ENCODE measurements around the gene GAS2.

DNA sequence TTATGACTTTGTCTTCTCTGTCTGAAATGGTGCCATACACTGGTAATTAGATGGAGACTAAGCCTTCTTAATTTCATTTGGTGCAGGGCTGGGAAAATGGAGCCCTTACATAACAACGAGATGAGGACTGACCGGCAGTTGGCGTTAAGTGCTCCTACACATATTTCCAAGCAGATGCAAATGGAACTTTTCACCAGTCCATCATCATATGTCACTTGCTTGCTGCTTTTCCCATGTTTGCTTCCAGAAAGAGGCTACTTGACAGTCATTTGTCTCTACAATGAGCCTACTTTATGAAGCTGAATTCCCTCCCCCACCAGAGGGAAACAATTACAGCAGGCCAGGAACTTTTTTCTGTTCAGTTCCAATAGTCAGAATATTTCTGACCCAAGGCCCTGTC is 130.6 kb downstream of the GAS2 start:
- TF ChIP-seq CTCF (IDR thresholded peaks at IDR 0.05 in 4 of 5, conservative IDR thresholded peaks at IDR 0.05 in 1 of 5) (no peak), POLR2A (IDR thresholded peaks at IDR 0.05) (no peak)
